ENCODE results near the gene QPCTL. TPM values are rescaled to one million over a fixed set of nuclear protein-coding genes. Genes with fewer than 3 reads are reported as not detected.
"Not testable (repeated sequence)": the region's sequence is repeated elsewhere in the genome, so short reads cannot be mapped to it uniquely, and the experiment has no call there.

Gene QPCTL
- total RNA-seq, 1 donor from 2014 or later = 9.4 TPM

DNA sequence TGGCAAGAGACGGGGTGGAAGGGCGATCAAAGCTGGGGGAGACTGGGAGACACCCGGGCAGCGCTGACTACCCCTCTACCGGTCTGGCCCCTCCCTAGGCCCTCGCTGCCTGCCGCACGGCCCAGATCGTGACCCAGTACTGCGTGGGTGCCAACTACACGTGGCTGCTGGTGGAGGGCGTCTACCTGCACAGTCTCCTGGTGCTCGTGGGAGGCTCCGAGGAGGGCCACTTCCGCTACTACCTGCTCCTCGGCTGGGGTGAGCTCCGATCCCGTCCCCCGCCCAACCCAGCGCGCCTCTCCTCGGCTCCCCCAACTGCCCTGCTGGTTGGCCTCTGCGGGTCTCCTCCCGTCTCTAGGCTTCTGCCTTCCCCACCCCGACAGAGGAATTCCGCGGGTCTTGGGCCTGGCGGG, 15.6 kb upstream of the QPCTL start:
- no peak for DNase-seq (ENCODE audit: low spot score)

DNA sequence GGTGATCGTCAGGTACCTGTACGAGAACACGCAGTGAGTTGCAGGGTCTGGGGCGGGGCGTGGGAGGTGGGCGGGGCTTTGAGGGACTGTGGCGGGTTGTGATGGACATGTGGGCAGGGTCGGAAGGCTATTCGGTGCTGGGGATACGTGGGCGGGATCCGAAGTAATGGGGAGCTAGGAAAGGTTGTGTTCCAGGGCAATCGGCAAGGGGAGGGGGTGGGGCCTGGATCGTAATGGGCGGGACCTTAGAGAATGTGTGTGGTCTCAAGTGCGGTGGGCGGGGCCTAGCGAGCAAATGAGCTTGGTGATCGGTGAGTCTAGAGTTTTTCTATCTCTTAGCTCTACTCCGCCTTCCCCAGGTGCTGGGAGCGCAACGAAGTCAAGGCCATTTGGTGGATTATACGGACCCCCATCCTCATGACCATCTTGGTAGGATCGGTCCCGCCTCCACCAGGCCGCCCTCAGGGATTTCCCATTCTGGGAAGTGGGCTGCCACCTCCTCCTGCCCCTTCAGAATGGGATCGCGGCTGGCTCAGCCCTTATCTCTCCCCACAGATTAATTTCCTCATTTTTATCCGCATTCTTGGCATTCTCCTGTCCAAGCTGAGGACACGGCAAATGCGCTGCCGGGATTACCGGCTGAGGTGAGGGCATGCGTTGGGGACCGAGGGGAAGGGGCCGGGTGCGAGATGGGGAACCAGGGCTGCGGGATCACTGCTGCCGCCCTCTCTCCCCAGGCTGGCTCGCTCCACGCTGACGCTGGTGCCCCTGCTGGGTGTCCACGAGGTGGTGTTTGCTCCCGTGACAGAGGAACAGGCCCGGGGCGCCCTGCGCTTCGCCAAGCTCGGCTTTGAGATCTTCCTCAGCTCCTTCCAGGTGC, 14.9 kb upstream of the QPCTL start:
- DNase-seq (ENCODE audit: low spot score) = peak; percentile 66

DNA sequence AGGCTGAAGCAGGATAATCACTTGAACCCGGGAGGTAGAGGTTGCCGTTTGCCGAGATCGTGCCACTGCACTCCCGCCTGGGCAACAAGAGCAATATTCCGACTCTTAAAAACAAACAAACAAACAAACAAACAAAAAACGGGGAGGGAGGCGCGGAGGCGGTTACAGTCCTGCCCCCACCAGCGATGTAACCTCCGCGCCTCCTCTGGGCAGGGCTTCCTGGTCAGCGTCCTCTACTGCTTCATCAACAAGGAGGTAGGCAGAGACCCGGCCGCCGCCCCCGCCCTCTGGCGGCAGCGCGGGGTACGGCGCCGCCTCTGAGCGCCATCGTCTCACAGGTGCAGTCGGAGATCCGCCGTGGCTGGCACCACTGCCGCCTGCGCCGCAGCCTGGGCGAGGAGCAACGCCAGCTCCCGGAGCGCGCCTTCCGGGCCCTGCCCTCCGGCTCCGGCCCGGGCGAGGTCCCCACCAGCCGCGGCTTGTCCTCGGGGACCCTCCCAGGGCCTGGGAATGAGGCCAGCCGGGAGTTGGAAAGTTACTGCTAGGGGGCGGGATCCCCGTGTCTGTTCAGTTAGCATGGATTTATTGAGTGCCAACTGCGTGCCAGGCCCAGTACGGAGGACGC, 11.0 kb upstream of the QPCTL start:
- DNase-seq (ENCODE audit: low spot score) = peak; percentile 79

GRCh38 chr19:45682117-45682516, 10.3 kb upstream of the QPCTL start:
- DNase-seq (ENCODE audit: low spot score) = no peak

DNA sequence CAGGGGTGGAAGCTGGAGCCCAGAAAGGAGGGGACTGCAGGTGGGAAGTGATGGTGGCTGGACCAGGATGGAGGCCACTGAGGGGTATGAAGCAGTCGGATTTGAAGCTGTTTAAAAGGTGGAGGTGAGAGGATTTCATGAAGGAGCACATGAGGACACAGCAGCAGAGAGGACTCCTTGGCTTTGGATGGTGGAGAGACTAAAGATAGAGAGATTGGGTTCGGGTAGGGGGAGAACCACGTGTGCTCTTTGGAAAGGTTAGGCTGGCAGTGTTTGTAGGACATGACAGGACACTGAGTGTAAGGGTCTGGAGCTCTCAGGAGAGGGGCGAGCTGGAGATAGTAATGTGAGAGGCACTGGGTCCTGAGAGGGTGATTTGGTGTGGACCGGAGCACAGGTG, 9.6 kb upstream of the QPCTL start:
- DNase-seq (ENCODE audit: low spot score) = no peak

- not testable (repeated sequence) for DNase-seq (ENCODE audit: low spot score)
Measured at GRCh38 chr19:45685045-45685444, 7.4 kb upstream of the QPCTL start.

DNA sequence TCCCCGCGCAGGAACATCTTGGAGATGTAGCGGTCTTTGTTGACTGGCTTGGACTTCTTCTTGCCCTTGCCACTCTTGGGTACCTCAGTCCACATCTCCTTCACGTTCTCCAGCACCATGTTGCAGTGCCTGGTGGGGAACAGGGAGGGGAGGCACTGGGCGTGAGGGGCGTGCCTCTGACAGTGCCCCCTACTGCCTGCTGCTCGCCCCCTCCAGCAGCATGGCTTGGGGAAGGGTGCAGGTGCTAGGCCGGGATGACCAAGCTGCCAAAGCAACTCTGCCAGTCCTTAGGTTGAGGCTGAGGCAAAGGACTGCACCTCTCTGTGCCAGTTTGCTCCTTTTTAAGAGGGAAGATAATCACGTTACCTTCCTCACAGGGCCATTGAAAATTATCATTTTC, 4.9 kb upstream of the QPCTL start:
- DNase-seq (ENCODE audit: low spot score) = no peak

DNA sequence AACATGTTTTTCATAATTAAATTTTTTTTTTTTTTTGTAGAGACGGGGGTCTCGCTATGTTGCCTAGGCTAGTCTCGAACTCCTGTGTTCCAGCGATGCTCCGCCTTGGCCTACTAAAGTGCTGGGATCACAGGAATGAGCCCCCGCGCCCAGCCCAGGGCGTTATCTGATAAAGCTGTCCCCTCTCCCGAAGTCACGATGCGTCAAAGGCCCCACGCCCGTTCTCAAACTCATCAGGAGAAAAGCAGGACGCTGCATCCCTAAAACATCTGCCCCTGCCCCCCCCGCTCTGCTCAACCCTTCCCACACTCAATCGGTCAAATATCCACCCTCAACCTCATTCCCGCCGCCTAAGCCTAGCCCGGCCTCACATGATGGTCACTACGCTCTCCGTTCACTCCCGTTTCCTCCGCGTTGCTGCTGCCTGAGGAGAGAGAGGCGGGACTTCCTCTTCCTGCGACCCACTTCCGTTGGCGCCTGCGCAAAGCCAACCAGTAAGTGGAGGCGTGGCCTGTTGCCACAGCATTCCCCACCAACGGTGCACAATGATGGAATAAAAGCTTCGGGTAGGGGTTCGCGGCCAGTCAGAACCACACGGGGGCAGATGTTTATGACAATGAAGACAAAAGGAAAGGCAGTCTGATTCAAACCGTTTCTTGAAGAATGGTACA, 815 bp upstream of the QPCTL start, which contains the start of gene SNRPD2:
TSS of gene SNRPD2 (minus strand) at position 438 of the 671 bp plus-strand sequence. CDS start at position 373, 65 bp downstream.
- DNase-seq (ENCODE audit: low spot score) = peak; percentile 98

DNA sequence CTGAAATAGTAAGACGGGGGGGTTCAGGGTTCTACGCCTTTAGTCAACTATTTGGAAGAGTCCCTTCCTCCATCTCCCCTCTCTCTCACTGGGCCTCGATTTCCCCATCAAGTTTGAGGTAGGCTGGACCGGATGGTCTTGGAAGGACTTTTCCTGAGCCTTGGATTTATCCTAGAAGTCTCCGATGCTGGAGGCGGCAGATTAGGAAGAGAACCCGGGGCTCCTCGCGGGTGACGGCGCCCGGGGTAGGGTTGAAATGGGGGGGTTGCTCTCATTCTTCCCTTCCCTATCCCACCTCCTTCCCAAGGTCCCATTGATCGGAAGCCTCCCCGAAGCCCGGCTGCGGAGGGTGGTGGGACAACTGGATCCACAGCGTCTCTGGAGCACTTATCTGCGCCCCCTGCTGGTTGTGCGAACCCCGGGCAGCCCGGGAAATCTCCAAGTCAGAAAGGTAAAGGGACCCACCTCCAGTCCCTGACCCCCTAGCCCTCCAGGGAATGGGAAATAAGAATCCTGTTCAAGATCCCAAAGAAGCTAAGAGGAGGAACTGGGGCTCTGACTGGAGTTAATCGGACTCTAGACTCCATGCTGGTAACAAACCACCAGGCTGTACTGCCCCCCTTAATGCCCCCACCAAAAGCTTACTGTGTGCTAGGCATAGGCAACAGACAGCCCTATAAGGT, 781 bp downstream of the QPCTL start:
- DNase-seq (ENCODE audit: low spot score) = peak; percentile 76

- DNase-seq (ENCODE audit: low spot score) = no peak
Measured at GRCh38 chr19:45701676-45702075, 9.2 kb downstream of the QPCTL start.

GRCh38 chr19:45705115-45705514, 12.6 kb downstream of the QPCTL start:
- DNase-seq (ENCODE audit: low spot score) = no peak

DNA sequence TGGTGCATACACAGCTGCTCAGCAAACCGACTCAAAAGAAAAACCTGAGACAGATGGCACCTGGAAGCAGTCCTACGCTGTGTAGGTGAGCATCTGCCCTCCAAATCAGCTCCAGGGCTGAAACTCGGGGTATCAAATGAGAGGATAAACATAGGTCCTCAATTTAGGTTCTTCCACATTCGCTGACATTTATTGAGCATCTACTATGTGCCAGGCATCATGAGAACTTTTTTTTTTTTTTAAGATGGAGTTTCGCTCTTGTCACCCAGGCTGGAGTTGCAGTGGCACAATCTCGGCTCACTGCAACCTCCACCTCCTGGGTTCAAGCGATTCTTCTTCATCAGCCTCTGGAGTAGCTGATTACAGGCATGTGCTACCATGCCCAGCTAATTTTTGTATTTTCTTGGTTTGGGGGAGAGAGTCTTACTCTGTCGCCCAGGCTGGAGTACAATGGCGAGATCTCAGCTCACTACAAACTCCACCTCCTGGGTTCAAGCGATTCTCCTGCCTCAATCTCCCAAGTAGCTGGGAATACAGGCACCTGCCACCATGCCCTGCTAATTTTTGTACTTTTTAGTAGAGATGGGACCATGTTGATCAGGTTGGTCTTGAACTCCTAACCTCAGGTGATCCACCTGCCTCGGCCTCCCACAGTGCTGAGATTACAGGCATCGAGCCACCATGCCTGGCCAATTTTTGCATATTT, 13.4 kb downstream of the QPCTL start:
- DNase-seq (ENCODE audit: low spot score) = no peak

DNA sequence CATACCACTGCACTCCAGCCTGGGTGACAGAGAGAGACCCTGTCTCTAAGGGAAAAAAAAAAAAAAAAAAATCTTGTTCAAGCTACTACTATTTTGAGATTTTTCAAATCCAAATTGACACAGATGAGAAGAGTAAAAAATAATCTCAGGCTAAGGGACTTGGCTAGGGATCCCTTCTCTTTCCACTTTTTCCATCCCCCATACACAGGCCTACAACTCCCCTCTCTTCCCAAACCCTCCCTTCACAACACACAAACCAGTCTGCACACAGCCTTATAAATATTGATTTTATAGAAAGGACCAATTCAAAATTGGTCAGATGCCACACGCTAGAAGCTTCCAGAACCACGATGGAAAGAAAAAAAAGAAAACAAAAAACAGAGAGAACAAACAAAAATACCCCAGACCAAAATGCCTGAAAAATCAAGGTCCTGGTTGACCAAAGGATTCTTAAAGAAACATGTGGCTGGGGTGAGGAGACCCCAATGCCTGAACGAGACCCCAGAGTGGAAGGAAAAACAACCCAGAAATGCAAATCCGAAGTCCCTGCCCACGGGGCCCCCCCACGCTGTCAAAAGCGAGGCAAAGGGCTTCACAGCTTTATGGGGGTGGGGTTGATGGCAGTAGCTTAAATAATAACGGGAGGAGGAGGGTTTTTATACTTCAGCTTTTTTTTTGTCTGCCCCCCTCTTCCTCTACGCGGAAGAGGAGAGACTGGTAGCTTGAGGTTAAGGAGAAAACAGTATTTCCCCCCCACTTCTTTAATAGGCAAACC, 18.1 kb downstream of the QPCTL start:
- no peak for DNase-seq (ENCODE audit: low spot score)

GRCh38 chr19:45711851-45712698, 19.6 kb downstream of the QPCTL start:
- DNase-seq (ENCODE audit: low spot score) = no peak

- DNase-seq (ENCODE audit: low spot score) = no peak
Measured at GRCh38 chr19:45712699-45713067, 20.2 kb downstream of the QPCTL start.

DNA sequence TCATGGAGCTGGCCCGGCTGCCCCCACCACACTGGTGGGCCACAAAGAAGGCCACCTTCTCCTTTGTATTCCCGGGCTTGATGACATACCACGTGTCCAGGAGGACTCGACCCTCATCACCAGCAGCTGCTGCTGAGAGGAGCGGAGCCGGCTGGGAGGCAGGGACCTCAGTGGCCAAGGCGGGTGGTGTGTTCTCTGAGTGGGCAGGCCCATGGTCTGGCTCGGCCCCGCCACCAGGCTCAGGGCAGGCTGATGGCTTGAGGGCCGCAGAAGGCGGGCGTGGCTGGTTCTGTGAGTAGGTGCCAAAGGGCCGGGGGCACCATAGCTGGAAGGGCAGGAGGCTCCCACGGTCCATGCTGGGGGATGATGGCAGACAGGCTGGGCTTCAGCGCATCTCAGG, 20.7 kb downstream of the QPCTL start:
- DNase-seq (ENCODE audit: low spot score) = no peak

DNA sequence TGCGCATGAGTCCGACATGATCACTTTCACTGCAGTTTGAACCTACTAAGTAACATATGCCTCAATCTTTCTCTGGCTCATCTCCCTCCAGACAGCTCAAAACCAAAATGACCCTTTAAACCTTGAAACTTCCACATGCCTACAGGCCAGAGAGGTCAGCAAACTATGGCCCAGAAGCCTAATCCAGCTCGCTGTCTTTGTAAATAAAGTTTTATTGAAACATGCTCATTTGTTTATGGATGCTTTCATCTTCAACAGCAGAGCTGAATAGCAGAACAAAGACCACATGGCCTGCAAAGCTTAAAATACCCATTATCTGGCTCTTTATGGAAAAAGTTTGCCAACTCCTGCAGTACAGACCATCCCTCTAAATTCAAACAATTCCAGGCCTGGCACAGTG, 22.7 kb downstream of the QPCTL start:
- DNase-seq (ENCODE audit: low spot score) = no peak

DNA sequence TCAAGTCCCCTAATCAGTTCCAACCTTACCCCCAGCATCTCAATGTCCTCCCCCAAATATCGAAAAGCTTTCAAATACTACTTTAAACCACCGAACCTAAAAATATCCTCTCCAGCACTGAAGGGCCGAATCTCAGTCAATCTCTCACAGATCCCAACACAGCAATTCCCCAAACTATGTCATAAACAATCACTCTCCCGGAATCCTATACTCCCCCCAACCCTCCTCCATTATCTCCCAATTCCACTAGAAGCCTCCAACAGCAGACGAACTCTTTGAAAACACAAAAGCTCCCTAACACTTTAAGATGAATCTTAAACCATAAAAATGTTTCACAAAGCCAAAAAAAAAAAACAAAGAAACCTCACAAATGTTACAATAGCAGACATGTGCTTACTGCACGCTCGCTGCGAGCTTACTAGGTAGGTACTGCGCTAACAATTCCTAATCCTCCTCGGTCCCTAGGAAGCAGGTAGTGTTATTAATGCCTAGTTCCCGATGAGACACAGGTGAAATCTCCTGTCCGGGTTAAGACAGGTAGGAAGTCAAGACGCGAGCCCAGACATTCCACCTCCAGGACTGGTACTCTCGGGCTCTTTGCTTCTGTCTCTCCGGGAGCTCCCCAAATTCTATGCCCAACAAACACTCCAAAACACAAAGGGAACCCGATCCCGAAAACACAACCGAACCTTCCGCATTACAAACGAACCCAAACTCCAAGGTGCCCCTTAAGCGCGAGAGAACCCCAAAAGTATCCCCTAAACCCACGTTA, 24.1 kb downstream of the QPCTL start:
- DNase-seq (ENCODE audit: low spot score) = no peak
